Activated CD4-positive, alpha-beta memory T cell treated with anti-CD3 and anti-CD28 coated beads, Interleukin-2, amount 10 ng/mL, durations not matched to agents 7 days and 5 days (primary cell): ENCODE results near the gene CARM1. TPM values are rescaled to one million over a fixed set of nuclear protein-coding genes. Genes with fewer than 3 reads are reported as not detected.

Experiments
- CTCF ChIA-PET: fragments of 350-600 bp; sonication (Branson Sonifier 250); formaldehyde crosslinking; loops from one replicate; lab custom pipeline; 2021; ENCODE audit warnings: antibody characterized with exemption, inconsistent platforms; lab: Charles Lee
- POLR2A ChIA-PET: fragments of 350-600 bp; sonication (Branson Sonifier 250); formaldehyde crosslinking; loops from one replicate; lab custom pipeline; 2021; ENCODE audit warnings: antibody characterized with exemption; lab: Charles Lee
- DNase-seq: peaks from one replicate; pipeline ENCODE4 v3.0.0-alpha.2; 2020
- H3K27ac Mint-ChIP-seq: one replicate; pipeline ENCODE4 v1.8.0; 2021; ENCODE audit warnings: mild to moderate bottlenecking, mixed read lengths
- H3K27me3 Mint-ChIP-seq: one replicate; pipeline ENCODE4 v1.8.0; 2021; ENCODE audit warnings: mixed read lengths
- H3K36me3 Mint-ChIP-seq: one replicate; pipeline ENCODE4 v1.8.0; 2021; ENCODE audit warnings: low read depth, mixed read lengths
- H3K4me1 Mint-ChIP-seq: one replicate; pipeline ENCODE4 v1.8.0; 2021; ENCODE audit warnings: mixed read lengths
- H3K4me3 Mint-ChIP-seq: one replicate; pipeline ENCODE4 v1.8.0; 2021; ENCODE audit warnings: mild to moderate bottlenecking, mixed read lengths
- H3K9me3 Mint-ChIP-seq: one replicate; pipeline ENCODE4 v1.8.0; 2021; ENCODE audit warnings: mixed read lengths
- total RNA-seq, 2 experiments: library from RNA; stranded (reverse); gene quantifications; one replicate each; pipeline ENCODE4 v1.2.3, GENCODE V29; 2021

The CARM1 gene
- total RNA-seq, 2 experiments from 2014 or later = 39.3 to 40.2 TPM

- peaks cover 26% of the 10 kb centered on the region for H3K4me1 Mint-ChIP-seq
- H3K27me3 Mint-ChIP-seq = no peaks in the 10 kb centered on the region
- no peak overlapping the region for H3K4me3 Mint-ChIP-seq
- peaks cover 5% of the 10 kb centered on the region for H3K36me3 Mint-ChIP-seq
- H3K27ac Mint-ChIP-seq = peak overlapping the region; percentile 11
- ChIA-PET POLR2A (no interaction called here), CTCF (interaction anchor here (1.1 to 1.7 kb wide), 2 partner anchors 9 to 245 kb away, joined by 3 to 5 read pairs; no protein-coding TSS in a partner anchor)
- DNase-seq = no peak
- no peaks in the 10 kb centered on the region for H3K9me3 Mint-ChIP-seq
Measured at GRCh38 chr19:10881403-10882107, 10.2 kb downstream of the CARM1 start.

DNA sequence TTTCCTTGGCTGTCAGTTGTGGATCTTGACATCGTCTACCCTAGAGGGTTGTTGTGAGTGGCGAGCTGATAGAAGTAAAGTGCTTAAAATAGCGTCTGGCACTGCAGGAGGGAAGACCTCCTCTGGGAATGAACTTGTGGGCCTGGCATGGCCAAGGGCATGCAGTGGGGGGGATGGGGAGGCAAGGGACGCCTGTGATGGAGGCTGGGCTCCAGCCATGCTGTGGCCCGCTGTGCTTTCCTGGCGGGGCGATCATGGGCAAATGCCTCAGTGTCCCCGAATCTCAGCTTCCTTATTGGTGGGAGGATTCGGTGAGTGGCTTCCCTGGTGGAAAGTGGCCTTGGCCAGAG, 10.7 kb downstream of the CARM1 start:
- POLR2A ChIA-PET = no interaction called here
- no peaks in the 10 kb centered on the region for H3K9me3 Mint-ChIP-seq
- CTCF ChIA-PET = interaction anchor here (1.1 to 1.7 kb wide), 2 partner anchors 10 to 244 kb away, joined by 3 to 5 read pairs; no protein-coding TSS in a partner anchor

DNA sequence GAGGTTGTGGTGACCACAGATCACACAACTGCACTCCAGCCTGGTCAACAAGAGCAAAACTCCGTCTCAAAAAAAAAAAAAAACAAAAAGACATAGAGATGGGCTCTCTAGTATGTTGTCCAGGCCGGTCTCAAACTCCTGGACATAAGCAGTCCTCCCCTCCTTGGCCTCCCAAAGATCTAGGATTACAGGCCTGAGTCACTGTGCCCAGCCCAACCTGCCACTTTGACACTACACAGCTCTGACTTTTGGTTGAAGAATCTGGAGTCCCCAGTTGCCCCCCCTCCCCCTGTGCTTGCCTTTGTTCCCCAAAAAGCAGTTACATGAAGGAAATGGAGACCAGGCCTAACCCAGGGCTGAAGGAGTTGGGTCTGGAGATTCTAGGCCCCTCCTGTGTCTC, 12.9 kb downstream of the CARM1 start:
- H3K27ac Mint-ChIP-seq = no peak overlapping the region
- ChIA-PET CTCF (no interaction called here), POLR2A (no interaction called here)
- peaks cover 5% of the 10 kb centered on the region for H3K4me1 Mint-ChIP-seq
- no peak overlapping the region for H3K4me3 Mint-ChIP-seq
- H3K27me3 Mint-ChIP-seq = no peaks in the 10 kb centered on the region
- DNase-seq = no peak
- peaks cover 1% of the 10 kb centered on the region for H3K36me3 Mint-ChIP-seq
- no peaks in the 10 kb centered on the region for H3K9me3 Mint-ChIP-seq

More for the DNA sequence above, 10.7 kb downstream of the CARM1 start:
- Mint-ChIP-seq H3K27me3 (no peaks in the 10 kb centered on the region), H3K36me3 (peaks cover 5% of the 10 kb centered on the region), H3K27ac (no peak overlapping the region), H3K4me1 (peaks cover 22% of the 10 kb centered on the region), H3K4me3 (no peak overlapping the region)
- DNase-seq = no peak

DNA sequence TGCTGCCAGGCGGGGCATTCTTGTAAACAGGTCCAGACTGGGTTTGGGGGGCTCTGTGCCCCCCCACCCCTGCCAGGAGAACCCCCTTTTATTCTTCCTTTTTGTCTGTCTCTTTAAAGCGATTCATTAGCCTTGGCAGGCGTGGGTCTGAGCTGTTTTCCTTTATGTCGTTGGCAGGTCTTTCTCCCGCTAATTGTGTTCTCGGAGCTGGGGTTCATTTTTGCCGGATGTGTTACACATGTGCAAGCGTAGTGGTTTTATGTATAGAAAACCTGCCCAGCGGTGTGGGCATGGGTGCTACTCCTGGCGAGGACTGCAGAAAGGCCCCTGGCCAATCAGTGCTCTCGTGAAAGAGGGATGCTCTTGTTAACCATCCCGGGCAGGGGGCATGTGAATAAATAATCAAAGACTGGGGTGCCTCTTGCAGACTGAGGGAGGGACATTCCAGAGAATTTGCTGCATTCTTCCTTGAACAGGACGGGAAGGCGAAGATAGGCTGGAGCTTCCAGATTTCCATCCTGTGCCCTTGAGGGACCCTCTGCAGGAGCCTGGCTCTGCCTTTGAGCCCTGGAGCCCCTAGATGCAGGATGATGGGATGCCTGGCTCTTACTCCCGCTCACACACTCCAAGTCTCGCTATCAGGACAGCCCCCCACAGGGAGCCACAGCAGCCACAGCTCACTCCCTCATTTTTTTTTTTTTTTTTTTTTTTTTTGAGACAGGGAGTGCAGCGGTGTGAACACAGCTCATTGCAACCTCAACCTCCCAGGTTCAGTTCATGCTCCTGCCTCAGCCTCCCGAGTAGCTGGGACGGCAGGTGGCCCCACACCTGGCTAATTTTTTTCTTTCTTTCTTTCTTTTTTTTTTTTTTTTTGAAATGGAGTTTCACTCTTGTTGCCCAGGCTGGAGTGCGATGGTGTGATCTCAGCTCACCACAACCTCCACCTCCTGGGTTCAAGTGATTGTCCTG, 14.1 kb downstream of the CARM1 start:
- ChIA-PET POLR2A (no interaction called here), CTCF (no interaction called here)
- Mint-ChIP-seq H3K4me1 (no peaks in the 10 kb centered on the region), H3K27ac (no peak overlapping the region), H3K27me3 (no peaks in the 10 kb centered on the region), H3K36me3 (no peaks in the 10 kb centered on the region), H3K9me3 (no peaks in the 10 kb centered on the region), H3K4me3 (no peak overlapping the region)
- no peak for DNase-seq

- POLR2A ChIA-PET = interaction anchor here (1.2 kb wide), 2 partner anchors 10 to 15 kb away, joined by 3 to 4 read pairs; no protein-coding TSS in a partner anchor
Measured at GRCh38 chr19:10887616-10888367, 16.4 kb downstream of the CARM1 start.

GRCh38 chr19:10888421-10888866, 17.1 kb downstream of the CARM1 start:
- ChIA-PET POLR2A (interaction anchor here (1.2 to 1.6 kb wide), 3 partner anchors 9 to 16 kb away, joined by 3 to 5 read pairs (median 4); no protein-coding TSS in a partner anchor), CTCF (no interaction called here)
- no peaks in the 10 kb centered on the region for H3K36me3 Mint-ChIP-seq
- no peaks in the 10 kb centered on the region for H3K9me3 Mint-ChIP-seq
- no peak overlapping the region for H3K27ac Mint-ChIP-seq
- no peak for DNase-seq
- H3K27me3 Mint-ChIP-seq = no peaks in the 10 kb centered on the region
- H3K4me1 Mint-ChIP-seq = no peaks in the 10 kb centered on the region
- H3K4me3 Mint-ChIP-seq = no peak overlapping the region

More at GRCh38 chr19:10887616-10888367, 16.4 kb downstream of the CARM1 start:
- Mint-ChIP-seq H3K27me3 (no peaks in the 10 kb centered on the region), H3K4me1 (no peaks in the 10 kb centered on the region), H3K27ac (no peak overlapping the region), H3K4me3 (no peak overlapping the region), H3K9me3 (no peaks in the 10 kb centered on the region), H3K36me3 (no peaks in the 10 kb centered on the region)
- CTCF ChIA-PET = interaction anchor here (1.1 kb wide), 1 partner anchor 15 kb away, joined by 3 read pairs; no protein-coding TSS in a partner anchor
- no peak for DNase-seq

DNA sequence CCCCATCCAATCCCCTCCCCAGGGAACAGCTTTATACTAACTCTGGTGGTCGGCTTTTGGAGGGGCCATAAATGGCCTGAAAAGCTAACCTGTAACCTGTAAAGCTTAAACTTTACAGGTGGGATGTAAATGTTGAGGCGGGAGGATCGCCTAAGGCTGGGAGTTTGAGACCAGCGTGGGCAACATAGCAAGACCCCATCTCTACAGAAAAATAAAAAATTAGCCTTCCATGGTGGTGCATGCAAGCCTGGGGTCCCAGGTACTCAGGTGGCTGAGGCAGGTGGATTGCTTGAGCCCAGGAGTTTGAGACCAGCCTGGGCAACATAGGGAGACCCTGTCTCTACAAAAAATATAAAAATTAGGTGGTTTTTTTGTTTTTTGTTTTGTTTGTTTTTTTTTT, 18.5 kb downstream of the CARM1 start:
- Mint-ChIP-seq H3K4me3 (no peak overlapping the region), H3K9me3 (no peaks in the 10 kb centered on the region), H3K4me1 (no peaks in the 10 kb centered on the region), H3K36me3 (no peaks in the 10 kb centered on the region), H3K27ac (no peak overlapping the region), H3K27me3 (no peaks in the 10 kb centered on the region)
- DNase-seq = no peak
- POLR2A ChIA-PET = interaction anchor here (1.6 kb wide), 1 partner anchor 11 kb away, joined by 5 read pairs; no protein-coding TSS in a partner anchor
- CTCF ChIA-PET = no interaction called here

GRCh38 chr19:10891405-10892086, 20.2 kb downstream of the CARM1 start:
- no peaks in the 10 kb centered on the region for H3K36me3 Mint-ChIP-seq
- ChIA-PET POLR2A (no interaction called here), CTCF (no interaction called here)
- no peaks in the 10 kb centered on the region for H3K27me3 Mint-ChIP-seq
- no peaks in the 10 kb centered on the region for H3K9me3 Mint-ChIP-seq
- no peak for DNase-seq
- H3K27ac Mint-ChIP-seq = no peak overlapping the region
- H3K4me1 Mint-ChIP-seq = peaks cover 3% of the 10 kb centered on the region
- no peak overlapping the region for H3K4me3 Mint-ChIP-seq

DNA sequence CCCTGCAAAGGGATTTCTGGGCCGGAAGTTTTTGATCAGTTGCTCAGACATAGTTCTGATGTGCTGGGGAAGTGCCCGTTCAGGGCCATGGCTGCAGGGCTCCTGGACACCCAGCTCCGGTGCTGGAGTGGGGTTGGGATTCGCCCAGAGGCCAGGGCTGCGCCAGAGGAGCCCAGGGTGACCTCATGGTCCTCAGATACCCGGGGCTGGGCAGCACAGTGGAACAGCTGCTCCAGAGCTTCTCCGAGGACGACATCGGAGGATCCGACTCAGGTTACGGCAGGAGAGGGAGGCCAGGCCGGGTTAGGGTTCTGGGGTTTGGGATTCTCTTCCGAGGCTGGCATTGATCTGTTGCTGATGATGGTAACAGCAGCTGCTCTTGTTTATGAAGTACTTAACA, 20.9 kb downstream of the CARM1 start:
- POLR2A ChIA-PET = no interaction called here

GRCh38 chr19:10894911-10895213, 23.5 kb downstream of the CARM1 start:
- H3K27me3 Mint-ChIP-seq = no peaks in the 10 kb centered on the region
- CTCF ChIA-PET = no interaction called here
- H3K4me1 Mint-ChIP-seq = peaks cover 13% of the 10 kb centered on the region
- H3K9me3 Mint-ChIP-seq = no peaks in the 10 kb centered on the region
- POLR2A ChIA-PET = no interaction called here
- H3K4me3 Mint-ChIP-seq = no peak overlapping the region
- H3K36me3 Mint-ChIP-seq = no peaks in the 10 kb centered on the region
- no peak overlapping the region for H3K27ac Mint-ChIP-seq
- DNase-seq = no peak

More for the DNA sequence above, 20.9 kb downstream of the CARM1 start:
- CTCF ChIA-PET = no interaction called here
- Mint-ChIP-seq H3K27ac (no peak overlapping the region), H3K27me3 (no peaks in the 10 kb centered on the region), H3K4me1 (peaks cover 10% of the 10 kb centered on the region), H3K9me3 (no peaks in the 10 kb centered on the region), H3K4me3 (no peak overlapping the region), H3K36me3 (no peaks in the 10 kb centered on the region)
- DNase-seq = no peak

- CTCF ChIA-PET = no interaction called here
- POLR2A ChIA-PET = no interaction called here
- no peak for DNase-seq
- Mint-ChIP-seq H3K9me3 (no peaks in the 10 kb centered on the region), H3K4me1 (peaks cover 13% of the 10 kb centered on the region), H3K36me3 (no peaks in the 10 kb centered on the region), H3K4me3 (no peak overlapping the region), H3K27ac (no peak overlapping the region), H3K27me3 (no peaks in the 10 kb centered on the region)
Measured at GRCh38 chr19:10895363-10895762, 24.0 kb downstream of the CARM1 start.

- Mint-ChIP-seq H3K27ac (no peak overlapping the region), H3K4me3 (no peak overlapping the region), H3K27me3 (no peaks in the 10 kb centered on the region), H3K4me1 (peaks cover 13% of the 10 kb centered on the region), H3K9me3 (no peaks in the 10 kb centered on the region), H3K36me3 (no peaks in the 10 kb centered on the region)
- DNase-seq = no peak
- CTCF ChIA-PET = no interaction called here
- POLR2A ChIA-PET = no interaction called here
Measured at GRCh38 chr19:10895920-10896319, 24.6 kb downstream of the CARM1 start.
